GM18520 (cell line): ENCODE measurements around the gene GDF15.
"Not testable (repeated sequence)": the region's sequence is repeated elsewhere in the genome, so short reads cannot be mapped to it uniquely, and the experiment has no call there.

Experiments
- ATAC-seq: cut with Tn5 transposase; IDR thresholded peaks from one replicate; pipeline ENCODE4 v1.9.1; 2021; ENCODE audit not compliant: unreplicated experiment

The GDF15 gene

GRCh38 chr19:18391509-18392075, 5.6 kb downstream of the GDF15 start:
- ATAC-seq: no peak

GRCh38 chr19:18392417-18392816, 6.5 kb downstream of the GDF15 start:
- no peak for ATAC-seq

- ATAC-seq: no peak
Observed at GRCh38 chr19:18392926-18393325, 7.0 kb downstream of the GDF15 start.

GRCh38 chr19:18393836-18394235, 7.9 kb downstream of the GDF15 start:
- ATAC-seq: no peak

GRCh38 chr19:18396471-18397241, 10.7 kb downstream of the GDF15 start:
- no peak for ATAC-seq

GRCh38 chr19:18397242-18398202, 11.6 kb downstream of the GDF15 start, which contains the start of gene LRRC25:
Gene LRRC25, minus strand, starts transcription at chr19:18397622. Its CDS starts 659 bp downstream, at chr19:18396963.
- ATAC-seq: no peak

GRCh38 chr19:18399008-18399407, 13.1 kb downstream of the GDF15 start:
- ATAC-seq: no peak

GRCh38 chr19:18401580-18402112, 15.7 kb downstream of the GDF15 start:
- ATAC-seq: no peak

- not testable (repeated sequence) for ATAC-seq
Observed at GRCh38 chr19:18402455-18403248, 16.7 kb downstream of the GDF15 start.

GRCh38 chr19:18405754-18406153, 19.8 kb downstream of the GDF15 start:
- not testable (repeated sequence) for ATAC-seq

- ATAC-seq: no peak
Observed at GRCh38 chr19:18406749-18407148, 20.8 kb downstream of the GDF15 start.

- peak; percentile 82 for ATAC-seq
Observed at GRCh38 chr19:18408053-18408476, 22.1 kb downstream of the GDF15 start.

GRCh38 chr19:18412610-18413239, 26.8 kb downstream of the GDF15 start:
- no peak for ATAC-seq

GRCh38 chr19:18414504-18415177, 28.7 kb downstream of the GDF15 start:
- ATAC-seq: no peak

GRCh38 chr19:18415178-18415867, 29.4 kb downstream of the GDF15 start:
- ATAC-seq: no peak

- no peak for ATAC-seq
Observed at GRCh38 chr19:18416778-18417249, 30.9 kb downstream of the GDF15 start.

- ATAC-seq: no peak
Observed at GRCh38 chr19:18417250-18418028, 31.5 kb downstream of the GDF15 start.

- no peak for ATAC-seq
Observed at GRCh38 chr19:18418029-18418482, 32.1 kb downstream of the GDF15 start.
